Activated CD4-positive, CD25-positive, alpha-beta regulatory T cell treated with anti-CD3 and anti-CD28 coated beads, Interleukin-2, amount 50 U/mL, for 72 hours (primary cell): ENCODE data around the gene GNB1L.
A peak's percentile ranks its signal among the peaks of the same experiment; 100 is the strongest.

Source experiments
- DNase-seq: peaks from one replicate; pipeline ENCODE4 v3.0.0; 2021

The GNB1L gene

GRCh38 chr22:19821523-19822300, 33.0 kb downstream of the GNB1L start:
- DNase-seq: no peak

DNA sequence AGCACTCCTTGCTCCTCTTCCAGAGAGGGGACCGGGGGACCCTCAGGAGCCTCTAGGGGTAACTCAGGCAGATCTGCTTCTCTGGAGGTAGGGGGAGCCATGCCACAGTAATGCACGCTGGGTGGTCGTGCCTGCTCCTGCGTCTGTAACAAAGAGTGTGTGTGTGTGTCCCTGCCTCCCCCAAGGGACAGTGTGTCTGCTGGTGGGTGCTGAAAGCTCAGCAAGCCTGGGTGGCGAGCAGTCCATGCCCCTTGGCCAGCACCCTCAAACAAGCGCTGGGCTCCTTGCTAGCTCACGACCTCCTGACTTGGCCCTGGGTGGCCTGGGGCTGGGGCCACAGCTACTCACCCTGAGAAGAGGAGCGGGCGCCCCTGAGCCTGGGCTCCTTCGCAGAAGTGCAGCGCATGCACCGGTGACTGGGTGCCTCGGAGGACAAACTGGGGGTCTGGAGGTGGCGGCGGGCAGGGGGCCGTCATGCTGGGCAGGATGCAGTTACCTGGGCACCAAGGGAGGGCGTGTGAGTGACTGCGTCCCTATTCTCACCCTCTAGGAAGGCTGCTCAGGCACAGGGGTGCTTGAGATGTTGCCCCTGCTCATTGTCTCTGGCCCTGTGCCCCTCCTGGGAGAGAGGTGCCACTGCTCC, 33.7 kb downstream of the GNB1L start:
- DNase-seq: no peak

DNA sequence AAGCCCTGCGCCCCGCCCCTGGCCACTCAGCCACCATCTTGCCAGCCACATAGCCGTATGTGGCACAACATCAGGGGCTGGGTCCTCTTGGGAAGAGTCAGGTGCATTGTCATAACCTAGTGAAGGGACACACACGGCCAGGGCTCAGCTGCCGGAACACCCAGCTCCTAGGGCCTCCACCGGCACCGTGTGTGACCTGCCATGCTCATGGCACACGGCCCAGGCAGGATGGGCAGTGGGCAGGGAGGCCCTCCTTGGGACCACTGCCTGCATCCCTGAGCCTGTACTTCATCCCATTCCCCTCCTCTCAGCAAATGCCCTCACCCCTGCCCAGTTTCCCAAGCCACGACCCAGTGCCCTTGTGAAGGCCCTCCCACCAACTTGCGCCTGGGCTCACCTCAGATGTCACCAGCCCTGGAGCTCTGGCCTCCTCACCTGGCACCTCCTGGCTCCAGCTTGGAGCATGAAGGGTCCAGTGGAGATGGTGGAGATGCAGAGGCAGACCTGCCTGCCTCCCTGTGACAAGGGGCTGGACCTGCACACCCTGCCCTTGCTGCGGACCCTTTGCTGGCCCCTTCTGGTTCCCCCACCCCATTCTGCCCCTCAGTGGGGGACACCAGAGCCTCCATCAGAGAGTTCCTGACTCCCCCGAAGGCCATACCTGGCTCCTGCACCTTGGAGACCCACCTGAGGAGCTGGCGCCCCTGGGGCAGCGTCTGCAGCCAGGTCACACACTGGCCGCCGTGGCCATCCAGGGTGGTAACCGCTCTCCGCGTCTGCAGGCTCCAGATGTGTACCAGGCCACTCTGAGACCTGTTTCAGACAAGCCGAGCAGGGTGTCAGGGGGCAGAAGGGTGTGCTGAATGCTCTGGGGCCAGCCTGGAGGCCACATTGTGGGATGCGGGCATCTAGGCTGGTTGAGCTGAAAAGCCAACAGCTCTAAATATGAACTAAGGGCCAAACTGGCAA, 34.5 kb downstream of the GNB1L start:
- no peak for DNase-seq

- DNase-seq: no peak
These were observed 35.3 kb downstream of the GNB1L start for GRCh38 chr22:19819208-19819910.

DNA sequence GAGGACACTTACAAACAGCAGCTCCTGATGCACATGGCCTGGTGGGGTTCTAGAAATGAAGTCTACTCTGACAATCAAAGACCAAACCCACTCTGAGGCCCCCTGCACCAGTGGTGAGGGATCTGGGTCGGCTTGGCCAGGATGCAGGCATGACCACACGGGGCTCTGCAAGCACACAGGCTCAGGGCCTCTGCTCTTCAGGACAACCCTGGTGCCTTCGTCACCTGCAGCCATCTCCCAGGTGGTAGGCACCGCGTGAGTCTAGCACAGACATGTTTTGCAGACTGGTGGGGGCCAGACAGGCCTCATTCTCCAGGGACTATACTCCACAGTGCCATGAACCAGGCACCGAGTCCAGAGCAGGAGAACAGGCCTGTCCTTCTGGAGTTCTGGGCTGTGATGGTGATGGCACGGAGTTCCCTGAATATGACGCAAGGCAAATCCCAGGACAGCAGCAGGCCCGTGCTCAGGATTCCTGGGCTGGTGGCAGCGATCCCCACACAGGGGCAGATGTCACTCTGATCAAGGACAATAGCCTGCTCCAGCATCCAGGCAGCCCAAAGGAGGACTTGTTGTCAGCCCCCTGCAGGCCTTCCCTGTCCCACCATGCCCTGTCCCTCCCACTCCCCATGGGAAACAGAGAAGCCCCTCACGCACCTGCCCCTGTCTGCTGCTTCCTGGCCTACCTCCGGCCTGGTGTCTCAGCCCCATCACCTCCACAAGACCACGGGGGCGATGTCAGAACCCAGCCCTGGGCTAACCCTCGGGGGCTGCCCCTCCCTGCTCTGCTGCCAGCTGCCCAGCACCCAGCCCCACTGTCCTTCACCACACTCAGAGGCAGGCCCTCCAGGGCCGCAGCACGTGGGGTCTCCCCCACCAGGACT, 36.1 kb downstream of the GNB1L start:
- no peak for DNase-seq

- no peak for DNase-seq
These were observed 38.1 kb downstream of the GNB1L start for GRCh38 chr22:19816372-19817119.

- DNase-seq: no peak
These were observed 38.8 kb downstream of the GNB1L start for GRCh38 chr22:19815823-19816290.

- DNase-seq: no peak
These were observed 39.4 kb downstream of the GNB1L start for GRCh38 chr22:19815093-19815822.

DNA sequence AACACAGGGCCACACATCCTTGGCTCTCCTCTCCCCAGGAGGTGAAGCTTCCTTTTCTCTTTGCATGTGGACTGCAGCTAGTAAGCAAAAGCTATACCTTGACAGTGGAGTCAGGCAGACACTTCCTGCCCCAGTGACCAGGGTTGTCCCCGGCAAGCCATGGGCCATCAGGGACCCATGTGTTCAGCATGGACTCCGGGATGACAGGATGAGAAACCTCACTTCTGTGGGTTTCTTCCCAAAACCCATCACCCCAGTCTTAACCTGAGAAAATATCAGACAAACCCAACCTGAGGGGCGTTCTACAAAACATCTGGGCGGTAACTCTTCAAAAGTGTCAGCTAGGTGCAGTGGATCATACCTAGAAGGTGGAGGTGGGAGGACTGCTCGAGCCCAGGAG, 40.2 kb downstream of the GNB1L start:
- no peak for DNase-seq

- no peak for DNase-seq
These were observed 41.8 kb downstream of the GNB1L start for GRCh38 chr22:19812910-19813309.

DNA sequence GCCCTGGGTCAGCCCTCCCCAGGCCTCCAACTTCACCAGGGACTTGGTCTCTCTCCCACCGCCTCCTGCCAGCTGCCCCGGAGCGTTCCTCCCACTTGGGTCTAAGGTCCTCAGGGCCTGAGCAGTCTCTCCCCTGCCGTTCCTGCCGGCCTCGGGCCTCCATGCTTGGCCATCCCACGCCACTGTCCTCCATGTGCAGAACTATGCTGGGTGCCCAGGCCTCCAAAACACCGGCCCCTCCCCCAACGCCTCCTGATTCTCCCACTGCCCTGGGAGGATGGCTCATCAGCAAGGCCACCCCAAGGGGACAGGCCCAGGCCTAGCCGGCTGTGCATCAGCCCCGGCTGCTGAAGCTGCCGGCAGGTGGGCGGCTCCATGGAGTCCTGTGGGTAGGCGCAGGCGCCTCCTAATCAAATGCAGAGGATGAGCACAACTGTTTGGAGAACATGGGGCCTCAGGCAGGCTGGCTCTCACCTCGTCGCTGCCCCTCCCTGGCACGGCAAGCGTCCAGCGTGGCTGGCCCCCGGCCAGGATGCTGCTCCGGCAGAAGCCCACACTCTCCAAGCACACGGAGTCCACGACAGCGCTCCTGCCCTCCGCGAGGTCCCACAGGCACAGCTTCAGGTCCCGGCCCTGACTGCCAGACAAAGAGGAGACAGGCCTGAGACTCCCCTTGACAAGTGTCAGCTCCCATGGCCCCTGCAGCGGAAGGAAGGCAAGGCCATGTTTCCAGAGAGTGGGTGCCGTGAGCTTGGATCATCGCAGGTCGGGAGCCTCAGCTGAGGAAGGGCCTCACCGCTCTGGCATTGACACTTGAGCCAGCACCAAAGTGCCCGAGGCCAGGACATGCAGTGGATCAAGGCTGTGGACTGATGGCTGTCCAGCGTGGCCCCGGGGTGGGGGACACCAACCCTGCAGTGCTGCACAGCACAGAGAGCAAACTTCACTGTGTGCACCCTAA, 42.6 kb downstream of the GNB1L start:
- no peak for DNase-seq

GRCh38 chr22:19811211-19811621, 43.5 kb downstream of the GNB1L start:
- DNase-seq: no peak

GRCh38 chr22:19810381-19811201, 44.1 kb downstream of the GNB1L start:
- DNase-seq: peak; percentile 24

DNA sequence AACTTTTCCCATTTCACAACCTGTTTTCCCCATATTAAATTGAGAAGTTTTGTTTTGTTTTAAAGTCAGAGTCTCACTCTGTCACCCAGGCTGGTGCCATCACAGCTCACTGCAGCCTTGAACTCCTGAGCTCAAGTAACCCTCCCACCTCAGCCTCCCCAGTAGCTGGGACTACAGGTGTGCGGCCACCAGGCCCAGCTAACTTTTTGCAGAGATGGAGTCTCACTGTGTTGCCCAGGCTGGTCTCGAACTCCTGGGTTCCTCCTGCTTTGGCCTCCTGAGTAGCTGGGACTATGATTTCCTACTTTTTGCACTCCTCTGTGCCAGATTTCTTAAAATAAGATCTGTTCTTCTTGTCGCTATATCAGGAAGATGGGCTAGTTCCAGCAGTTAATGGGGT, 44.9 kb downstream of the GNB1L start:
- no peak for DNase-seq

DNA sequence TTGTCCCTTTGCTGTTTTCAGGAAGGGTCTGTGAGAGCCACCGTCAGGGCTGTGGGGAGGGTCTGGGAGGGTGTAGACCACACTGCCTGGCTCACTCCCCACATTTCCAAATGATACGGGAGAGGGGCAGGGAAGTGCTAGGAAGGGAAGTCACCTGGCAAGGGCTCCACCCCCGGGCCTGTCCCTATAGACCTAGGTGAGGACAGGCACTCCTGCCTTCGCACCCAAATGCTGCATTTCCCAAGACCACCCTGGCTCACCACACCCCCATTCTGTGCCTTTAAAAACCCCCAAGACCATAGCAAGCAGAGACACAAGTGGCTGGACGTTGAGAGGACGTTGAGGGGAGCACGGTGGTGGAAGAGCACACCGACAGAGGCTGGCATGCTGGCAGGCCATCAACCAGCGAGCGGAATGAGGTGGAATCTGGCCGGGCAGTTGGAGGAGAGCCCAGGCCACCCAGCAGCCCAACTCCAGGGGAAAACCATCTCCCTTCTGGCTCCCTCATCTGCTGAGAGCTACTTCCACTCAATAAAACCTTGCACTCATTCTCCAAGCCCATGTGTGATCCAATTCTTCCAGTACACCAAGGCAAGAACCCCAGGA, 45.7 kb downstream of the GNB1L start:
- no peak for DNase-seq

- no peak for DNase-seq
These were observed 46.5 kb downstream of the GNB1L start for GRCh38 chr22:19807914-19808872.
